K562 (cell line): ENCODE data around the gene CELF4. TPM values are rescaled to one million over a fixed set of nuclear protein-coding genes. Genes with fewer than 3 reads are reported as not detected.

Experiments
- HNRNPK ChIP-seq: fragments of 200-400 bp; formaldehyde crosslinking; IDR thresholded peaks from one replicate; pipeline ENCODE4 v1.6.1; 2018; ENCODE audit warnings: mild to moderate bottlenecking, low read depth, low read length; ENCODE audit not compliant: poor library complexity, severe bottlenecking
- JUND ChIP-seq, 2 experiments: IDR thresholded peaks; 2 replicates in 1 of 2; 3 replicates in 1 of 2; pipeline ENCODE4 v1.6.1; 2011; ENCODE audit warnings: borderline replicate concordance in 2 of 2, low read depth in 2 of 2, low read length in 2 of 2, improper control_type of control experiment in 1 of 2, missing biosample characterization in 1 of 2, missing genetic modification characterization in 1 of 2, missing genetic modification reagents in 1 of 2
- MEF2D ChIP-seq: conservative IDR thresholded peaks from 2 replicates; pipeline ENCODE4 v1.6.1; 2016; ENCODE audit warnings: low read depth, missing genetic modification characterization, missing compliant biosample characterization
- SMC3 ChIP-seq: conservative IDR thresholded peaks from 2 replicates; pipeline ENCODE4 v1.6.1; 2011; ENCODE audit warnings: low read depth, low read length, improper control_type of control experiment; ENCODE audit not compliant: insufficient read depth
- polyA plus RNA-seq, 8 experiments: library from polyadenylated mRNA; depleted of rRNA in 4 of 8; stranded (reverse) in 5 of 8; unstranded in 3 of 8; fragments of >200 nt; fragmentation: Nextera tagmentation in 2 of 8; fragmentation: Illumina TruSeq in 1 of 8; extraction: Ambion mirVana in 2 of 8; extraction: Trizol in 1 of 8; gene quantifications; 2 replicates each; pipeline versions ENCODE4 v1.2.1 to v1.2.3, GENCODE V29; 2011 to 2014; ENCODE audit warnings: inconsistent platforms in 1 of 8, missing spikeins in 1 of 8
- total RNA-seq, 7 experiments: library from RNA; depleted of rRNA in 6 of 7; stranded (reverse); fragments of >200 nt in 6 of 7; fragmentation: Illumina TruSeq in 2 of 7; extraction: Trizol in 2 of 7; gene quantifications; 2 replicates each; pipeline versions ENCODE4 v1.2.1 to v1.2.3, GENCODE V29; 2011 to 2021; ENCODE audit warnings: low replicate concordance in 1 of 7
- TF ChIP-seq, protein P1 (sequence below), 2 experiments: fragments of 450-650 bp; formaldehyde crosslinking in 1 of 2; IDR thresholded peaks; 2 replicates each; pipeline versions ENCODE4 v1.4.0 to v1.6.1; 2014 to 2020; ENCODE audit warnings: mild to moderate bottlenecking in 2 of 2, borderline replicate concordance in 1 of 2, low read depth in 1 of 2
- TF ChIP-seq, protein P2 (sequence below): IDR thresholded peaks from 2 replicates; pipeline ENCODE4 v1.6.1; 2011; ENCODE audit warnings: borderline replicate concordance, low read depth, mild to moderate bottlenecking, moderate library complexity, low read length; ENCODE audit not compliant: insufficient read depth, poor library complexity, severe bottlenecking
- TF ChIP-seq, protein P3 (sequence below): IDR thresholded peaks from 2 replicates; pipeline ENCODE4 v1.6.1; 2014; ENCODE audit warnings: antibody characterized with exemption
- TF ChIP-seq, protein P4 (sequence below): sonication (generic); formaldehyde crosslinking; IDR thresholded peaks from 2 replicates; pipeline ENCODE4 v1.8.1; 2023; ENCODE audit warnings: missing genetic modification reagents, mild to moderate bottlenecking, borderline replicate concordance

Gene CELF4
- total and polyA plus RNA-seq, 9 of the 15 experiments (the other 6 are each of a cell fraction or from before 2014, with no cell fraction given) = 0.04 to 0.24 (median 0.07) TPM; not detected in 3

DNA sequence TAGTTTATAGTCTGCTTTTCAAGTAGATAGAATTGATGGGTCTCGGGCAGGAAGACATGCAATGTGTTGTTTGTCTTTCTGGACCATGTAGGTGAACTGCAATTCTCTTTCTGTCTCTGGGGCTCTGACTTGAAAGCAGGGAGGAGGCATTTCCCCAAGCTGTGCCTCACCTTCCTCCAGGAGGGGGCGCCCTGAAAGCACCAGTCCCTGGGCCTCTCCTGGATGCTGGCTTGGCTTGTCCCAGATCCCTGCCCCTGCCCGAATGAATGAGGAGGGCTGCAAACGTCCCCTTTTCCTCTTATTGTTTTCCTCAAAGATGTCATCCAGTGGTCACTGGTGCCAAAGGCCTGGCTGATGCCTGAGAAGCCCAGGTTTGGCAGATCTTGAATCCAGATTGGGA, 270.6 kb downstream of the CELF4 start (continued):
- TF ChIP-seq, protein P1, sequence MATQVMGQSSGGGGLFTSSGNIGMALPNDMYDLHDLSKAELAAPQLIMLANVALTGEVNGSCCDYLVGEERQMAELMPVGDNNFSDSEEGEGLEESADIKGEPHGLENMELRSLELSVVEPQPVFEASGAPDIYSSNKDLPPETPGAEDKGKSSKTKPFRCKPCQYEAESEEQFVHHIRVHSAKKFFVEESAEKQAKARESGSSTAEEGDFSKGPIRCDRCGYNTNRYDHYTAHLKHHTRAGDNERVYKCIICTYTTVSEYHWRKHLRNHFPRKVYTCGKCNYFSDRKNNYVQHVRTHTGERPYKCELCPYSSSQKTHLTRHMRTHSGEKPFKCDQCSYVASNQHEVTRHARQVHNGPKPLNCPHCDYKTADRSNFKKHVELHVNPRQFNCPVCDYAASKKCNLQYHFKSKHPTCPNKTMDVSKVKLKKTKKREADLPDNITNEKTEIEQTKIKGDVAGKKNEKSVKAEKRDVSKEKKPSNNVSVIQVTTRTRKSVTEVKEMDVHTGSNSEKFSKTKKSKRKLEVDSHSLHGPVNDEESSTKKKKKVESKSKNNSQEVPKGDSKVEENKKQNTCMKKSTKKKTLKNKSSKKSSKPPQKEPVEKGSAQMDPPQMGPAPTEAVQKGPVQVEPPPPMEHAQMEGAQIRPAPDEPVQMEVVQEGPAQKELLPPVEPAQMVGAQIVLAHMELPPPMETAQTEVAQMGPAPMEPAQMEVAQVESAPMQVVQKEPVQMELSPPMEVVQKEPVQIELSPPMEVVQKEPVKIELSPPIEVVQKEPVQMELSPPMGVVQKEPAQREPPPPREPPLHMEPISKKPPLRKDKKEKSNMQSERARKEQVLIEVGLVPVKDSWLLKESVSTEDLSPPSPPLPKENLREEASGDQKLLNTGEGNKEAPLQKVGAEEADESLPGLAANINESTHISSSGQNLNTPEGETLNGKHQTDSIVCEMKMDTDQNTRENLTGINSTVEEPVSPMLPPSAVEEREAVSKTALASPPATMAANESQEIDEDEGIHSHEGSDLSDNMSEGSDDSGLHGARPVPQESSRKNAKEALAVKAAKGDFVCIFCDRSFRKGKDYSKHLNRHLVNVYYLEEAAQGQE (IDR thresholded peaks at IDR 0.05; ENCODE audit: borderline replicate concordance) = peak; percentile 39; the same call in 1 of the 2 replicates
- TF ChIP-seq, protein P1 (CRISPR knock-in tag; IDR thresholded peaks at IDR 0.05; ENCODE audit: low read depth) = no peak
- TF ChIP-seq SMC3 (0 out of 2 replicates have a peak, but pooled peaks have one; percentile 18), MEF2D (tag) (no peak), JUND (IDR thresholded peaks at IDR 0.05; ENCODE audit: borderline replicate concordance, low read depth, low read length) (0 out of 2 replicates have a peak, but pooled peaks have one; percentile 16), JUND (tag; IDR thresholded peaks at IDR 0.05; ENCODE audit: borderline replicate concordance, low read depth, low read length) (no peak), HNRNPK (no peak)
- TF ChIP-seq, protein P2, sequence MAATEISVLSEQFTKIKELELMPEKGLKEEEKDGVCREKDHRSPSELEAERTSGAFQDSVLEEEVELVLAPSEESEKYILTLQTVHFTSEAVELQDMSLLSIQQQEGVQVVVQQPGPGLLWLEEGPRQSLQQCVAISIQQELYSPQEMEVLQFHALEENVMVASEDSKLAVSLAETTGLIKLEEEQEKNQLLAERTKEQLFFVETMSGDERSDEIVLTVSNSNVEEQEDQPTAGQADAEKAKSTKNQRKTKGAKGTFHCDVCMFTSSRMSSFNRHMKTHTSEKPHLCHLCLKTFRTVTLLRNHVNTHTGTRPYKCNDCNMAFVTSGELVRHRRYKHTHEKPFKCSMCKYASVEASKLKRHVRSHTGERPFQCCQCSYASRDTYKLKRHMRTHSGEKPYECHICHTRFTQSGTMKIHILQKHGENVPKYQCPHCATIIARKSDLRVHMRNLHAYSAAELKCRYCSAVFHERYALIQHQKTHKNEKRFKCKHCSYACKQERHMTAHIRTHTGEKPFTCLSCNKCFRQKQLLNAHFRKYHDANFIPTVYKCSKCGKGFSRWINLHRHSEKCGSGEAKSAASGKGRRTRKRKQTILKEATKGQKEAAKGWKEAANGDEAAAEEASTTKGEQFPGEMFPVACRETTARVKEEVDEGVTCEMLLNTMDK = peak; percentile 8
- TF ChIP-seq, protein P3, sequence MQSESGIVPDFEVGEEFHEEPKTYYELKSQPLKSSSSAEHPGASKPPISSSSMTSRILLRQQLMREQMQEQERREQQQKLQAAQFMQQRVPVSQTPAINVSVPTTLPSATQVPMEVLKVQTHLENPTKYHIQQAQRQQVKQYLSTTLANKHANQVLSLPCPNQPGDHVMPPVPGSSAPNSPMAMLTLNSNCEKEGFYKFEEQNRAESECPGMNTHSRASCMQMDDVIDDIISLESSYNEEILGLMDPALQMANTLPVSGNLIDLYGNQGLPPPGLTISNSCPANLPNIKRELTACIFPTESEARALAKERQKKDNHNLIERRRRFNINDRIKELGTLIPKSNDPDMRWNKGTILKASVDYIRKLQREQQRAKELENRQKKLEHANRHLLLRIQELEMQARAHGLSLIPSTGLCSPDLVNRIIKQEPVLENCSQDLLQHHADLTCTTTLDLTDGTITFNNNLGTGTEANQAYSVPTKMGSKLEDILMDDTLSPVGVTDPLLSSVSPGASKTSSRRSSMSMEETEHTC = no peak
- TF ChIP-seq, protein P4, sequence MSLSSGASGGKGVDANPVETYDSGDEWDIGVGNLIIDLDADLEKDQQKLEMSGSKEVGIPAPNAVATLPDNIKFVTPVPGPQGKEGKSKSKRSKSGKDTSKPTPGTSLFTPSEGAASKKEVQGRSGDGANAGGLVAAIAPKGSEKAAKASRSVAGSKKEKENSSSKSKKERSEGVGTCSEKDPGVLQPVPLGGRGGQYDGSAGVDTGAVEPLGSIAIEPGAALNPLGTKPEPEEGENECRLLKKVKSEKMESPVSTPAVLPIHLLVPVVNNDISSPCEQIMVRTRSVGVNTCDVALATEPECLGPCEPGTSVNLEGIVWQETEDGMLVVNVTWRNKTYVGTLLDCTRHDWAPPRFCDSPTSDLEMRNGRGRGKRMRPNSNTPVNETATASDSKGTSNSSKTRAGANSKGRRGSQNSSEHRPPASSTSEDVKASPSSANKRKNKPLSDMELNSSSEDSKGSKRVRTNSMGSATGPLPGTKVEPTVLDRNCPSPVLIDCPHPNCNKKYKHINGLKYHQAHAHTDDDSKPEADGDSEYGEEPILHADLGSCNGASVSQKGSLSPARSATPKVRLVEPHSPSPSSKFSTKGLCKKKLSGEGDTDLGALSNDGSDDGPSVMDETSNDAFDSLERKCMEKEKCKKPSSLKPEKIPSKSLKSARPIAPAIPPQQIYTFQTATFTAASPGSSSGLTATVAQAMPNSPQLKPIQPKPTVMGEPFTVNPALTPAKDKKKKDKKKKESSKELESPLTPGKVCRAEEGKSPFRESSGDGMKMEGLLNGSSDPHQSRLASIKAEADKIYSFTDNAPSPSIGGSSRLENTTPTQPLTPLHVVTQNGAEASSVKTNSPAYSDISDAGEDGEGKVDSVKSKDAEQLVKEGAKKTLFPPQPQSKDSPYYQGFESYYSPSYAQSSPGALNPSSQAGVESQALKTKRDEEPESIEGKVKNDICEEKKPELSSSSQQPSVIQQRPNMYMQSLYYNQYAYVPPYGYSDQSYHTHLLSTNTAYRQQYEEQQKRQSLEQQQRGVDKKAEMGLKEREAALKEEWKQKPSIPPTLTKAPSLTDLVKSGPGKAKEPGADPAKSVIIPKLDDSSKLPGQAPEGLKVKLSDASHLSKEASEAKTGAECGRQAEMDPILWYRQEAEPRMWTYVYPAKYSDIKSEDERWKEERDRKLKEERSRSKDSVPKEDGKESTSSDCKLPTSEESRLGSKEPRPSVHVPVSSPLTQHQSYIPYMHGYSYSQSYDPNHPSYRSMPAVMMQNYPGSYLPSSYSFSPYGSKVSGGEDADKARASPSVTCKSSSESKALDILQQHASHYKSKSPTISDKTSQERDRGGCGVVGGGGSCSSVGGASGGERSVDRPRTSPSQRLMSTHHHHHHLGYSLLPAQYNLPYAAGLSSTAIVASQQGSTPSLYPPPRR (CRISPR knock-in tag) = no peak
